NCI-H526 treated with DMSO at 0.1 percent for 48 hours (cell line): ENCODE results near the gene FAM117A.

ENCODE experiments used
- DNase-seq: peaks from one replicate; lab custom pipeline; 2025; lab: John Stamatoyannopoulos, UW

Gene FAM117A

GRCh38 chr17:49707608-49708514, 56.1 kb downstream of the FAM117A start, which contains the start of gene SLC35B1:
Gene SLC35B1 (minus strand): TSS chr17:49707964. CDS start chr17:49707833, 131 bp downstream.
- DNase-seq = peak; percentile 99

- peak; percentile 14 for DNase-seq
Measured at GRCh38 chr17:49707246-49707607, 56.7 kb downstream of the FAM117A start.

DNA sequence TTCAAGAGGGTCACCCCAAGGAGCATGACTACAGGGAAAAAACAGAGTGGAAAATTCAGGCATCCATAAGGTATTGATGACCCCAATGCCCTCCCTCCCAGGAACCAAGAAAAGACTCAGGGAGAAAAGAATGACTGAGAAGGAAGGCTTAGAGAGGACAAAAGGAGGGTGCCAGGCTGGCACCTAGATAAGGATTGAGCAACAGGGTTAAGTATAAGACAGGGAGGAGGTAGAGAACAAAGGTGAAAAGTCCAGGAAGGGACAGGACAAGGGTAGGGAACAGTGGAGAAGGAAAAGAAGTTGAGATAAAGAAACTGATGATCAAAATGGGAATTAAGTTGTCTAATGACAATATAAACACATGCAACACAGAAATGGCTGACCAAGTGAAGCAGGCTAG, 58.7 kb downstream of the FAM117A start:
- no peak for DNase-seq

- no peak for DNase-seq
Measured at GRCh38 chr17:49703557-49704277, 60.2 kb downstream of the FAM117A start.

DNA sequence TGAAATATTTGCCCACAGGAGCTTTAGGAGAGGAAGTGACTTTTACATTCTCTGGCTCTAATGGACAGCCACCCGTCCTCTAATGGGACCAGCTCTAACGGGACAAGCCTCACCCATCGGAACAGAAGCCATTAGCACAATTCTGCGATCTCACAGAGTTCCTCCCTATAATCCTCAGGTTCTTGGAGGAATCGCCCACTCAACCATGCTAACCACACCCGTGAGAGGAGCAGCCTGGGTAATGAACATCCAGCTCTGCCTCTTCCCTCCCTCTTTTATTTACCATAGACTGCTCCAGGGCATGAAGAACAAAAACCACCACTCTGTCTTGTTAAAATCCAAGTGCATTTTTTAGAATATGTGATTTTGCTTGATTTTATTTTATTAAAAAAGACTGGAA, 63.0 kb downstream of the FAM117A start:
- no peak for DNase-seq

DNA sequence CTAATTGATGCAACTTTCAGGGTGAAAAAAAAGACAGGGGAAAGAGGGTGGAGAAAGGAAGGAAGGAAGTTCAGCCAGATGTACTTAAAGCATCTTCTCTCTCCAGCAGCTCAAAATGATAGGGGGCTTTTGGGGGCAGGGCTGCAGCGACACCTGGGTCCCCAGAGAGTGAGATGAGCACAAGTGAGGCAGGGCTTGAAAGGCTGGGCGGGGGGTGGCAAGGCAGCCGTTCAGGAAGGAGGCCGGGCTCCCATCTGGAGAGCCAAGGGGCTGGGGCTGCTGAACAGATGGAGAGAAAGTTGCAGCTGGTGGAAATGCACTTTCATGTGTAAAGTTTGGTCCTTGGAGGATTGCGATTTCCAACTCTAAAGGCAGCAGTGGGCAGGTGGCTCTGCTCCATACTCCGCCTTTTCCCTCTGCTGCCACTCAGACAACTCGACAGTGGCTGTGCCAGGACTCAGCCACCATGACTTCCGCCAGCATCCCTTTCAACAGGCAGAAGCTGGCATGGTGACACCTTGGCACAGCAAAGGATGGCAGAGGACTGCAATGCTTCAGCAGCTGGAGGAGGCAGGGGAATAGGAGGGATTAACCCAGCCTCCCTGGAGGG, 63.9 kb downstream of the FAM117A start:
- no peak for DNase-seq

DNA sequence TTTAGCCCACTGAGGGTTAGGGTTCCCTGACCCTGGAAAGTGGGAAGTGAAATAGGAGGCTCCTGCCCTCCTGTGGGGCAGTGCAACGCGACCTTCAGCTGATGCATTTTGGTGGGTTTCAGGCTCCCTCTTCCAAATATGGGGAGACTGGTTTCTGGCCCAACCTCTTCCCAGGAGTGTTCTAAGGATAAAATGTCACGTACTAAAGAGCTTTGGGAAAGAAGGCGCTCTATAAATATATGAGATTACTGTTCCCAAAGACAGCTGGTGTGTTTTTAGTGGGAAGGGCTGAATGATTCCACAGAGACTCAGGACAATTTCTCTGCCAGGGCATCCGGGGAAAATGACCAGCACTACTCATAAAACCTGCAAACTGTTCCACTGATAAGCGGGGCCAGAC, 65.9 kb downstream of the FAM117A start:
- no peak for DNase-seq

GRCh38 chr17:49696233-49696761, 67.6 kb downstream of the FAM117A start:
- no peak for DNase-seq

DNA sequence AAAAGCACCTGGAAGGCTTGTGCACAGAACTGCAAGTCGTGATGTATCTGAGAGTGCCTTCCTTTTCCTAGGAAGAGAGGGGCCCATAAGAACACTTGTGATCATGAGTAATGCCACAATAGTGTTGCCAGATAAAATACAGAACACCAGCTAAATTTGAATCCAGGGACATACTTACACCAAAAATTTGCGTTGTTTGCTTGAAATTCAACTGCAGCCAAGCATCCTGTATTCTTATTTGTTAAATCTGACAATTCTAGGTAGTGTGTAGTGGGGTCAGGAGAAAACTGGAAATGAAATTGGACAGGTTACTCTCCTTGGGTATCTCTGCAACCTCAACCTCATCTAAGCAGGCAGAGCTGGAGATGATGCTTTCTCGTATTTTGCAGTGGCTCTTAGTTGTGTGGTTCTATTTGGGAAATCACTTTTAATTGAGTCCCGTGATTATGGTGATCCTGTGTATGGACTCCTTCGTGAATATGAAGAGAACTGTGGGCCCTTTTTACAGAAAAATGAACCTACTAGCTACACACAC, 68.2 kb downstream of the FAM117A start:
- DNase-seq = no peak

- peak; percentile 14 for DNase-seq
Measured at GRCh38 chr17:49694847-49695697, 68.9 kb downstream of the FAM117A start.

DNA sequence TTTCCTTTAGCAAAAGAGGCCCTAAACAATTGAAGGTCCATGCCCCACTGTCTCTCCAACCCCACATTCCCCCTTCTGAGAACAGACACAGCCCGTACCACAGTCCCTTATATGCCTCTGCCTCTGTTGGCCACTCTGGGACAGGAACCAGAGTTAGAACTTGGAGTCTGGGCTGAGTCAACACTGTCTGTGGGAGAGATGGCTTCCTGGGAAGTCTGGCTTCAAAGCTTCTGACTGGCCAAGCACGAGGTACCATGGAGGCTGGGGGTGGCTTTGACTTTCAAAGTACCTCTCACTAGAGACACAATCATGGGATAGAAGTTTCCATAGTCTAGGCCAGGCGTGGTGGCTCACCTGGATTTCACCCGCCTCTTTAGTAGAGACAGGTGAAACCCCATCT, 71.2 kb downstream of the FAM117A start:
- no peak for DNase-seq

GRCh38 chr17:49691677-49692191, 72.2 kb downstream of the FAM117A start:
- no peak for DNase-seq

DNA sequence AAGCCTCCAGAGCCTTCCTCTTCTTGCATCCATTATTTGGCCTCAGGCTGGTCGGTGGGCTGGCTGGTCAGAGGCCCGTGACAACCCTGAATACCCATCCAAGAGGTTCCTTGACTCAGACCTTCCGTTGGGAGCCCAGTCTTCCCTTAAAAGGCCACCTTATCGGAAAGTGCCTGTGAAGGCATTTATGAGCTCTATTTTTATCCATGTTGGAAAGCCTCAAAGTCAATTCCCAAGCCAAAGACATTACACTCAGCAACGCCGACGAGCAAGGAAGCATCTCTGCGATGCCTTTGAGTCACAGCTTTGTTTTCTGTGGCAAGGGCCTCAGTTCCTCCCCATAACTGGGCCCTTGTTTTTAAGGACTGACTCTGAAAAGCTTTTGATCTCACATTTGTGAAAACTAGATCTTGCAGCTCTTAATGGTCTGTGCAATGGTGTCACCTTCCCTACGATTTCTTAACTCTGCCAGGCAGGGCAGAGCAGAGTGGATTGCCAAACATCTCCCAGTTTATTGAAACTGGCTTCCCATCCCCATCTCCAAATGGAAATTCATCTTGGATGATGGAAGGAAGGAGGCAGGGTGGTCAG, 72.8 kb downstream of the FAM117A start:
- DNase-seq = no peak

GRCh38 chr17:49690256-49690655, 73.7 kb downstream of the FAM117A start:
- DNase-seq = no peak

- DNase-seq = no peak
Measured at GRCh38 chr17:49688848-49689247, 75.1 kb downstream of the FAM117A start.

GRCh38 chr17:49687878-49688491, 75.9 kb downstream of the FAM117A start:
- no peak for DNase-seq

DNA sequence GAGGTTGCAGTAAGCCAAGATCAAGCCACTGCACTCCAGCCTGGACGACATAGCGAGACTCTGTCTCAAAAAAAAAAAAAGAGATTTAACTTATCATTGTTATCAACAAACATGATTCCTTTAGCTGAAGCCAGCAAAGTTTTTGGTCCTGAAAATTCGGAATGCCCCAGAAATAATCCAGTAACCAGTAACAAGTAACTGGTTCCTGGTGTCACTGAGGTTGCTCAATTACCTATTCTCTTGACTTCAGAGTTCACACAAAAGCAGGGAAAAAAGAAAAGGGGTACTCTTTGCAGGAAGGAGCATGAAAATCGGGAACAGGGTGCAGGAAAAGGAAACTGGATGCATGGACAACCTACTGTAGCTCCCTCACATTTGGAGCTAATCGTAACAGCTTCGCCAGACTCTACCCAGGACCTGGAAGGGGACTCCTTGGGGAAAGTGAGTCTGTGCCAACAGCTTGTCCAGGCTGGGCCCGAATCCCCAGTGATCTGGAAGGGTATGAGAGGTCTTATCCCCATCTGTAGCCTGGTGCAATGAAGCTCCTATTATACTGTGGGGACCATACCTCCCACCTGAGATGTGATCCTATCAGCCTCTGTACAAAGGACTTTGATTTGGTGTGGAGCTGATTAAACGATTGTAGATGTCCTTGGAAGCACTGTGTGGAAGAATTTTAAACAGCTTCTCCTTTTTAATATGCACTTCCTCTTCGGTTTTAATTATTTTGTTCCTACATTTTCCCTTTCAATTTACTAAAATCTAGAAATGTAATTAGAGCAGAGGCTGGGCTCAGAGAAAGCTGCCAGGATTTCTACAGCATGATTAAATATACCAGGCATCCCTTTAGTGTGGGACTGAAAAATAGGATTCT, 82.6 kb downstream of the FAM117A start:
- DNase-seq = no peak

GRCh38 chr17:49680314-49680713, 83.6 kb downstream of the FAM117A start:
- no peak for DNase-seq
